BE2C (cell line): ENCODE data around the gene SCYGR7.
"Not testable (repeated sequence)": the region's sequence is repeated elsewhere in the genome, so short reads cannot be mapped to it uniquely, and the experiment has no call there.

Experiments used
- DNase-seq: peaks from one replicate; pipeline ENCODE4 v3.0.0-alpha.2; 2020
- H3K27me3 ChIP-seq: fragments of 250-450 bp; sonication (Bioruptor Pico); 2 replicates; pipeline ENCODE4 v1.5.1; 2020; ENCODE audit warnings: mild to moderate bottlenecking
- H3K36me3 ChIP-seq: fragments of 250-450 bp; sonication (Bioruptor Pico); 2 replicates; pipeline ENCODE4 v1.5.1; 2020; ENCODE audit warnings: mild to moderate bottlenecking
- H3K4me1 ChIP-seq: fragments of 250-450 bp; sonication (Bioruptor Pico); 2 replicates; pipeline ENCODE4 v1.5.1; 2020
- H3K4me3 ChIP-seq: 2 replicates; pipeline ENCODE4 v1.5.1; 2011; ENCODE audit warnings: low read depth, low read length
- H3K9me3 ChIP-seq: fragments of 250-450 bp; sonication (Bioruptor Pico); 2 replicates; pipeline ENCODE4 v1.5.1; 2020
- TF ChIP-seq, protein P1 (sequence below): IDR thresholded peaks from 2 replicates; pipeline ENCODE4 v1.5.1; 2012; ENCODE audit warnings: mild to moderate bottlenecking, low read depth, low read length

Gene SCYGR7

DNA sequence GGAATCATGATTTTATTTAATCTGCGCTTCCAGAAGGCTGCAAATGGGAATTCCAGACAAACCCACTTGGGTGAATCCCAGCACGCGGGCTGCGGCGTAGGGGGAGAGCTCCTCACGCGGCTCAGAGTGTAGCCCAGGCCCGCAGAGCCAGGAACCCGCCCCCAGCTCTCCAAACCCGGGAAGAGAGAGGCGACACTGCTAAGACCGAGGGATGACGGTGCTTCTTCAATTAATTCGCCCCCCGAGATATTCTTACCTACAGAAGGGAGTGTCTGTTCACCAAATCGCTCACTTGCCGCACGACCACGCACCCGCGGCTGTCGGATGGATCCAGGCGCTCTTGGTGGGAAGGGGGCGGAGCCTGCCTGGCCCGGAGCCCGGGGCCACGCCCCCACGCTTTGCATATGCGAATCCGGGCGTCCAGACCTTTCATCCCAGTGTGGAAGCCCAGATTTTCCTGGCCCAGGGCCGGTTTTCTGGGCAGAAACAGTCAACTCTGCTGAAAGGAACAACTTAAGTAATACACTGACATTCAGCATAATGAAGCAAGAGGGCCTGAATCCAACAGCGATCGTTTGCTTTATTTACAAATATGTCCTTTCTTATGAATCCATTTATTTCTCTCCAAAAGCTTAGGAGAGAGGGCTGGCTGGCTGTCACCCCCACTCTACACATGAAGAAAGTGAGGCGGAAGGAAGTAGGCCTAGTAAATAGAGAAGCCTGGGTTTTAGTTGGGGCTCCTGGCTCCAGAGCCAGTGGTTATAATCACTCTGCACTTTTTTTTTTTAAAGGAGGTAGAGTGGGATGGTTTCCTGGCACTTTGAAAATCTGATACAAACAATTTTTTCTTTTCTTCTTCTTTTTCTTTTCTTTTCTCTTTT, 10.2 kb upstream of the SCYGR7 start, which contains the start of gene SLC19A3:
TSS of gene SLC19A3 (minus strand) at position 342 of the 881 bp plus-strand sequence. CDS start 15,710 bp downstream, outside the sequence.
- DNase-seq: peak; percentile 85

DNA sequence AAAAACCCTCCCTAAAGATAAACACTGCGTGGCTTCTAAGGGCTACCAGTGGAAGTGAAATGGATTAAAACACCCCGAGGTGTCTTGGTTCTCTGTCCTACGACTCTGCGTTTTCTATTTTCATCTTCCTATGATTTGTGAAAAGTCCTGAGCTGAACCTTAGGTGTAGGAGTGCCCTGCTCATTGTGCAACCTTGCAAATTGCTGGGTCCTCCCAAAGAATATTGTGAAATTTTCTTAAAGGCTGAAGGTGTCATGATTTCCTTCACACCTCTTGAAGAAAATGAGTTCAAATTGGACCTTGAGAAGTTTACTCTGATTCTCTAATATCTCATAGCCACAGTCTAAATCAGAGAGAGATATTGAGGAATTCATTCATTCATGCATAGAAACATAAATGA, 8.5 kb upstream of the SCYGR7 start:
- TF ChIP-seq, protein P1, sequence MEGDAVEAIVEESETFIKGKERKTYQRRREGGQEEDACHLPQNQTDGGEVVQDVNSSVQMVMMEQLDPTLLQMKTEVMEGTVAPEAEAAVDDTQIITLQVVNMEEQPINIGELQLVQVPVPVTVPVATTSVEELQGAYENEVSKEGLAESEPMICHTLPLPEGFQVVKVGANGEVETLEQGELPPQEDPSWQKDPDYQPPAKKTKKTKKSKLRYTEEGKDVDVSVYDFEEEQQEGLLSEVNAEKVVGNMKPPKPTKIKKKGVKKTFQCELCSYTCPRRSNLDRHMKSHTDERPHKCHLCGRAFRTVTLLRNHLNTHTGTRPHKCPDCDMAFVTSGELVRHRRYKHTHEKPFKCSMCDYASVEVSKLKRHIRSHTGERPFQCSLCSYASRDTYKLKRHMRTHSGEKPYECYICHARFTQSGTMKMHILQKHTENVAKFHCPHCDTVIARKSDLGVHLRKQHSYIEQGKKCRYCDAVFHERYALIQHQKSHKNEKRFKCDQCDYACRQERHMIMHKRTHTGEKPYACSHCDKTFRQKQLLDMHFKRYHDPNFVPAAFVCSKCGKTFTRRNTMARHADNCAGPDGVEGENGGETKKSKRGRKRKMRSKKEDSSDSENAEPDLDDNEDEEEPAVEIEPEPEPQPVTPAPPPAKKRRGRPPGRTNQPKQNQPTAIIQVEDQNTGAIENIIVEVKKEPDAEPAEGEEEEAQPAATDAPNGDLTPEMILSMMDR: no peak
- no peak overlapping the region for H3K4me3 ChIP-seq
- DNase-seq: no peak

More for the DNA sequence above, 10.2 kb upstream of the SCYGR7 start, which contains the start of gene SLC19A3:
- peaks cover 14% of the 10 kb centered on the region for H3K27me3 ChIP-seq
- peak within 1 kb of the TSS; percentile 54 for H3K4me3 ChIP-seq
- H3K4me1 ChIP-seq: no peaks in the 10 kb centered on the region
- TF ChIP-seq, protein P1: no peak
- no peaks in the 10 kb centered on the region for H3K9me3 ChIP-seq
- no peaks in the 10 kb centered on the region for H3K36me3 ChIP-seq

DNA sequence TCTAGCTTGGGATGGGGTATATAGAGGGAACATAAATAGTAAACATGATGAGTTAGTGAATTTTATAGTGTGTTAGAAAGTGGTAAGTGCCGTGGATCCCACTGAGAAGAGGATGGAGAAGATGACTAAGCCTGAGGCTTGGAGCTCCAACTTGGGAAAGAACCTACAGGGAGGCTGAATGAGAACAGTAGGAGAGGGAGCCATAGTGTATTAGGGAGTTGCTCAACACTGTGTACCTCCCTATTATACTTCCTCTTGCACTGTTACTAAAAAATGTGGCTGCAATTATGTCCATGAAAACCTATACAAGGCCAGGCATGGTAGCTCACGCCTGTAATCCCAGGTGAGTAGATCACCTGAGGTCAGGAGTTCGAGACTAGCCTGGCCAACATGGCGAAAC, 7.5 kb upstream of the SCYGR7 start:
- Histone ChIP-seq H3K36me3 (no peaks in the 10 kb centered on the region), H3K4me3 (no peak overlapping the region), H3K4me1 (no peaks in the 10 kb centered on the region), H3K9me3 (no peaks in the 10 kb centered on the region), H3K27me3 (peaks cover 17% of the 10 kb centered on the region)
- DNase-seq: no peak
- TF ChIP-seq, protein P1: no peak

More for the DNA sequence above, 8.5 kb upstream of the SCYGR7 start:
- H3K36me3 ChIP-seq: no peaks in the 10 kb centered on the region
- no peaks in the 10 kb centered on the region for H3K4me1 ChIP-seq
- H3K9me3 ChIP-seq: no peaks in the 10 kb centered on the region
- H3K27me3 ChIP-seq: peaks cover 17% of the 10 kb centered on the region

DNA sequence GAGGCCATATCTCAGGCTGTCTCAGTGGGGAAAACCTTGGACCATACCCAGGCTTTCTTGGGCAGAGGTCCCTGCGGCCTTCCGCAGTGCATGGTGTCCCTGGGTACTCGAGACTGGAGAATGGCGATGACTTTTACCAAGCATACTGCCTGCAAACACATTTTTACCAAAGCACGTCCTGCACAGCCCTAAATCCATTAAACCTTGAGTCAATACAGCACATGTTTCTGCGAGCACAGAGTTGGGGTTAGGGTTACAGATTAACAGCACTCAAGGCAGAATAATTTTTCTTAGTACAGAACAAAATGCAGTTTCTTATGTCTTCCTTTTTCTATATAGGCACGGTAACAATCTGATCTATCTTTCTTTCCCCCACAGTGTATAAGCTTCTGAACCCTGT, 5.3 kb upstream of the SCYGR7 start:
- not testable (repeated sequence) for H3K36me3 ChIP-seq, H3K27me3 ChIP-seq, H3K4me1 ChIP-seq, H3K9me3 ChIP-seq, DNase-seq, H3K4me3 ChIP-seq

DNA sequence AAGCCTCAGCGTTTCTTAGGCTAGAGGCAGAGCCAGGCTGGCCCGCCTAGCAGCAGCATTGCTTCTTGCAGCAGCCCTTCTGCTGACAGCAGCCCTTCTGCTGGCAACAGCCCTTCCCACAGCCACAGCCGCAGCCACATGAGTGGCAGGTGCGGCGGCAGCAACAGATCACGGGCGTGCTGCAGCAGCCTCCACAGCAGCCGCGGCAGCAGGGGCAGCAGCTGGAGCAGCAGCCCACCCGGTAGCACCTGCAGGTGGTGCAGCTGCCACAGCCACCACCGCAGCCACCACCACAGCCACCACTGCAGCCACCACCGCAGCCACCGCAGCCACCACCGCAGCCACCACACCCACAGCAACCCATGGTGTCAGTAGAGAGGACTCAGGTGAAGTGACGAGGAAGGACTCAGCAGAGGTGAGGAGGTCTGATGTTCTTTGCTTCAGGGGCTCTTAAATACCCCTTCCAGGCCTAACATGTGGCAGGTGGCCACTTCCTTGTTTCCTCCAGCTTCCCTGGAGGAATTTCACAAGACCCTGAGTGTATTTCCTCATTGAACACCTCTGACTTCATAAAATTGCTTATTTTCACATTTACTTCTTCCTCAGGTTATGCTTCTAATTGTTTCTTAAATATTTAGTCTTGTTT, 3.6 kb upstream of the SCYGR7 start, which contains the start of gene SCYGR6:
TSS of gene SCYGR6 (minus strand) at position 364 of the 646 bp plus-strand sequence. CDS start at position 364, 0 bp downstream.
- no peaks in the 10 kb centered on the region for H3K4me1 ChIP-seq
- H3K36me3 ChIP-seq: no peaks in the 10 kb centered on the region
- H3K27me3 ChIP-seq: peaks cover 4% of the 10 kb centered on the region
- no peak within 1 kb of the TSS for H3K4me3 ChIP-seq
- no peaks in the 10 kb centered on the region for H3K9me3 ChIP-seq
- TF ChIP-seq, protein P1: no peak
- no peak for DNase-seq

DNA sequence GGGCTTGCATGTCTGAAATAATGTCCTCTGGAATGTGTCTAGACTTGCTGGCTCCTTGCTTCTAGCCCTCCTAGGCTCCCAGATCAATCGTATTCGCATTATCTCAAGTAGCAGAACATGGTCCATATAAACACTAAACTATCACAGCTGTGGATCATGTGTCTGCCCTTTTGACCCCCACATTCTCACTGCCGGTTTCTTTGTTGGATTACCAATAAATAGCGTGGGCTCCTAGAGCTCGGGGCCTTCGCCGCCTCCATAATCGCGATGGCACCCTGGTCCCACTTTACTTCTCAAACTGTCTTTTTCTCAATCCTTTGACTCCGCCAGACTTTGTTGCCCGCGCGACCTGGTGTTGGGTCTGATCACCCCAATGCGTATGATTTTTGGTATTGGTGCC, 11.2 kb downstream of the SCYGR7 start:
- Histone ChIP-seq H3K36me3 (no peaks in the 10 kb centered on the region), H3K4me1 (no peaks in the 10 kb centered on the region), H3K9me3 (no peaks in the 10 kb centered on the region), H3K4me3 (no peak overlapping the region), H3K27me3 (no peaks in the 10 kb centered on the region)
- DNase-seq: no peak
- TF ChIP-seq, protein P1: no peak
